ENCODE data around the gene SLC6A11.

Gene SLC6A11

GRCh38 chr3:10845001-10845761, 29.2 kb downstream of the SLC6A11 start:
- DNase-seq, result no peak

- DNase-seq, result no peak
These were observed 30.0 kb downstream of the SLC6A11 start for GRCh38 chr3:10845839-10846656.

GRCh38 chr3:10846657-10846975, 30.6 kb downstream of the SLC6A11 start:
- no peak for DNase-seq

- DNase-seq, result no peak
These were observed 32.2 kb downstream of the SLC6A11 start for GRCh38 chr3:10848261-10848660.

GRCh38 chr3:10852066-10852808, 36.2 kb downstream of the SLC6A11 start:
- no peak for DNase-seq

- DNase-seq, result no peak
These were observed 39.2 kb downstream of the SLC6A11 start for GRCh38 chr3:10855083-10855870.

GRCh38 chr3:10855871-10856662, 40.0 kb downstream of the SLC6A11 start:
- no peak for DNase-seq

- DNase-seq, result no peak
These were observed 41.2 kb downstream of the SLC6A11 start for GRCh38 chr3:10857235-10857634.

GRCh38 chr3:10858091-10858490, 42.1 kb downstream of the SLC6A11 start:
- no peak for DNase-seq

GRCh38 chr3:10867384-10867783, 51.4 kb downstream of the SLC6A11 start:
- no peak for DNase-seq

GRCh38 chr3:10869460-10869859, 53.4 kb downstream of the SLC6A11 start:
- no peak for DNase-seq

- no peak for DNase-seq
These were observed 54.3 kb downstream of the SLC6A11 start for GRCh38 chr3:10870296-10870695.

- no peak for DNase-seq
These were observed 57.4 kb downstream of the SLC6A11 start for GRCh38 chr3:10873415-10873814.

GRCh38 chr3:10875914-10876313, 59.9 kb downstream of the SLC6A11 start:
- DNase-seq, result no peak

GRCh38 chr3:10876661-10877060, 60.6 kb downstream of the SLC6A11 start:
- no peak for DNase-seq

GRCh38 chr3:10882851-10883250, 66.8 kb downstream of the SLC6A11 start:
- DNase-seq, result no peak

GRCh38 chr3:10883478-10884234, 67.6 kb downstream of the SLC6A11 start:
- DNase-seq, result no peak

- DNase-seq, result no peak
These were observed 71.0 kb downstream of the SLC6A11 start for GRCh38 chr3:10887015-10887414.

- DNase-seq, result no peak
These were observed 72.6 kb downstream of the SLC6A11 start for GRCh38 chr3:10888518-10889090.

GRCh38 chr3:10889206-10889960, 73.4 kb downstream of the SLC6A11 start:
- no peak for DNase-seq

Measured in femur (tissue), 1 donor.